WTC11 (cell line): ENCODE measurements around the gene CLSTN2. TPM values are rescaled to one million over a fixed set of nuclear protein-coding genes. Genes with fewer than 3 reads are reported as not detected.

Experiments used
- ATAC-seq: fragments of 200-7000 bp; cut with Tn5 transposase; 2 replicates; pipeline ENCODE4 v1.10.0; 2021; ENCODE audit warnings: mild to moderate bottlenecking, moderate library complexity
- CTCF ChIA-PET: fragments of 300-600 bp; sonication (Branson Sonifier 250); formaldehyde crosslinking; loops from one replicate; lab custom pipeline; 2021; ENCODE audit warnings: antibody characterized with exemption; lab: Charles Lee
- POLR2A ChIA-PET: fragments of 350-600 bp; sonication (Branson Sonifier 250); formaldehyde crosslinking; loops from one replicate; lab custom pipeline; 2021; ENCODE audit warnings: antibody characterized with exemption; lab: Charles Lee
- DNase-seq: peaks from one replicate; pipeline ENCODE4 v3.0.0; 2021; ENCODE audit warnings: low spot score
- H3K27ac Mint-ChIP-seq: 2 replicates; pipeline ENCODE4 v1.8.0; 2021; ENCODE audit warnings: mixed read lengths
- H3K27me3 Mint-ChIP-seq: 2 replicates; pipeline ENCODE4 v1.8.0; 2021; ENCODE audit warnings: low read depth, mild to moderate bottlenecking, moderate library complexity, mixed read lengths
- H3K36me3 Mint-ChIP-seq: 2 replicates; pipeline ENCODE4 v1.8.0; 2021; ENCODE audit warnings: mixed read lengths
- H3K4me1 Mint-ChIP-seq: 2 replicates; pipeline ENCODE4 v1.8.0; 2022; ENCODE audit warnings: mixed read lengths
- H3K4me3 Mint-ChIP-seq: 2 replicates; pipeline ENCODE4 v1.8.0; 2021; ENCODE audit warnings: mild to moderate bottlenecking, moderate library complexity, mixed read lengths
- H3K9me3 Mint-ChIP-seq: 2 replicates; pipeline ENCODE4 v1.8.0; 2021; ENCODE audit warnings: mixed read lengths
- ARID4B ChIP-seq: sonication (generic); formaldehyde crosslinking; IDR thresholded peaks from 2 replicates; pipeline ENCODE4 v1.8.0; 2023; ENCODE audit warnings: missing genetic modification reagents, mild to moderate bottlenecking, borderline replicate concordance
- ATF1 ChIP-seq: sonication (generic); formaldehyde crosslinking; IDR thresholded peaks from 2 replicates; pipeline ENCODE4 v1.8.1; 2023; ENCODE audit warnings: mild to moderate bottlenecking, moderate library complexity, missing genetic modification reagents
- CBFB ChIP-seq: sonication (generic); formaldehyde crosslinking; IDR thresholded peaks from 2 replicates; pipeline ENCODE4 v1.8.1; 2022; ENCODE audit warnings: mild to moderate bottlenecking, low read depth, missing genetic modification reagents
- CREB1 ChIP-seq: sonication (generic); formaldehyde crosslinking; IDR thresholded peaks from 2 replicates; pipeline ENCODE4 v1.8.0; 2023; ENCODE audit warnings: mild to moderate bottlenecking, missing genetic modification reagents
- FOXJ3 ChIP-seq: sonication (generic); formaldehyde crosslinking; IDR thresholded peaks from 2 replicates; pipeline ENCODE4 v1.9.0; 2021; ENCODE audit warnings: missing genetic modification reagents, mild to moderate bottlenecking, borderline replicate concordance
- JUN ChIP-seq: sonication (generic); formaldehyde crosslinking; IDR thresholded peaks from 2 replicates; pipeline ENCODE4 v1.8.0; 2023; ENCODE audit warnings: mild to moderate bottlenecking, missing genetic modification reagents
- KAT7 ChIP-seq: sonication (generic); formaldehyde crosslinking; IDR thresholded peaks from 2 replicates; pipeline ENCODE4 v1.8.1; 2023; ENCODE audit warnings: missing genetic modification reagents, mild to moderate bottlenecking, borderline replicate concordance
- NR3C1 ChIP-seq: sonication (generic); formaldehyde crosslinking; conservative IDR thresholded peaks from 2 replicates; pipeline ENCODE4 v1.8.1; 2023; ENCODE audit warnings: low read depth, mild to moderate bottlenecking, missing genetic modification reagents
- TCF7 ChIP-seq: sonication (generic); formaldehyde crosslinking; IDR thresholded peaks from 2 replicates; pipeline ENCODE4 v1.8.0; 2022; ENCODE audit warnings: mild to moderate bottlenecking, low read depth, missing genetic modification reagents, moderate library complexity
- TEAD1 ChIP-seq: sonication (generic); formaldehyde crosslinking; IDR thresholded peaks from 2 replicates; pipeline ENCODE4 v1.8.0; 2022; ENCODE audit warnings: mild to moderate bottlenecking, missing genetic modification reagents
- TEAD4 ChIP-seq: sonication (generic); formaldehyde crosslinking; IDR thresholded peaks from 2 replicates; pipeline ENCODE4 v1.8.0; 2022; ENCODE audit warnings: mild to moderate bottlenecking, missing genetic modification reagents
- TP53 ChIP-seq: sonication (generic); formaldehyde crosslinking; IDR thresholded peaks from 2 replicates; pipeline ENCODE4 v1.8.1; 2023; ENCODE audit warnings: mild to moderate bottlenecking, missing genetic modification reagents
- USF2 ChIP-seq: sonication (generic); formaldehyde crosslinking; IDR thresholded peaks from 2 replicates; pipeline ENCODE4 v1.8.1; 2023; ENCODE audit warnings: mild to moderate bottlenecking, missing genetic modification reagents, moderate library complexity
- ZNF138 ChIP-seq: sonication (generic); formaldehyde crosslinking; conservative IDR thresholded peaks from 2 replicates; pipeline ENCODE4 v1.8.1; 2022; ENCODE audit warnings: mild to moderate bottlenecking, moderate library complexity, missing genetic modification reagents
- ZNF232 ChIP-seq: sonication (generic); formaldehyde crosslinking; IDR thresholded peaks from 2 replicates; pipeline ENCODE4 v1.8.0; 2022; ENCODE audit warnings: mild to moderate bottlenecking, missing genetic modification reagents
- ZNF317 ChIP-seq: sonication (generic); formaldehyde crosslinking; IDR thresholded peaks from 2 replicates; pipeline ENCODE4 v1.8.1; 2023; ENCODE audit warnings: low read depth, mild to moderate bottlenecking, moderate library complexity, missing genetic modification reagents, borderline replicate concordance
- ZNF512 ChIP-seq: sonication (generic); formaldehyde crosslinking; IDR thresholded peaks from 2 replicates; pipeline ENCODE4 v1.8.1; 2022; ENCODE audit warnings: missing genetic modification reagents, borderline replicate concordance
- ZNF671 ChIP-seq: fragments of 250-450 bp; sonication (Bioruptor Pico); IDR thresholded peaks from 2 replicates; pipeline ENCODE4 v1.8.0; 2021; ENCODE audit warnings: mild to moderate bottlenecking
- total RNA-seq: library from RNA; stranded (reverse); gene quantifications from 3 replicates; pipeline ENCODE4 v1.2.3, GENCODE V29; 2021
- TF ChIP-seq, protein P1 (sequence below): sonication (generic); formaldehyde crosslinking; conservative IDR thresholded peaks from 2 replicates; pipeline ENCODE4 v1.8.1; 2023; ENCODE audit warnings: mild to moderate bottlenecking, low read depth, missing genetic modification reagents, moderate library complexity
- TF ChIP-seq, protein P2 (sequence below): sonication (generic); formaldehyde crosslinking; IDR thresholded peaks from 2 replicates; pipeline ENCODE4 v1.8.1; 2023; ENCODE audit warnings: mild to moderate bottlenecking, moderate library complexity, missing genetic modification reagents

Gene CLSTN2
- total RNA-seq, 1 experiment from 2014 or later = 0.35 TPM

GRCh38 chr3:139979991-139980390 lies 45.0 kb downstream of the CLSTN2 start:
- Mint-ChIP-seq H3K9me3 (no peaks in the 10 kb centered on the region), H3K27me3 (no peaks in the 10 kb centered on the region; the same call in 1 of the 2 replicates), H3K27ac (no peak overlapping the region), H3K36me3 (no peaks in the 10 kb centered on the region), H3K4me3 (no peak overlapping the region), H3K4me1 (no peaks in the 10 kb centered on the region)
- TF ChIP-seq ZNF512 (no peak), ZNF232 (CRISPR knock-in tag) (no peak), FOXJ3 (CRISPR knock-in tag) (no peak), TP53 (CRISPR knock-in tag) (no peak), JUN (no peak), ZNF317 (CRISPR knock-in tag) (no peak)
- CTCF ChIA-PET = no interaction called here
- POLR2A ChIA-PET = no interaction called here
- ATAC-seq = no peak
- no peak for DNase-seq

DNA sequence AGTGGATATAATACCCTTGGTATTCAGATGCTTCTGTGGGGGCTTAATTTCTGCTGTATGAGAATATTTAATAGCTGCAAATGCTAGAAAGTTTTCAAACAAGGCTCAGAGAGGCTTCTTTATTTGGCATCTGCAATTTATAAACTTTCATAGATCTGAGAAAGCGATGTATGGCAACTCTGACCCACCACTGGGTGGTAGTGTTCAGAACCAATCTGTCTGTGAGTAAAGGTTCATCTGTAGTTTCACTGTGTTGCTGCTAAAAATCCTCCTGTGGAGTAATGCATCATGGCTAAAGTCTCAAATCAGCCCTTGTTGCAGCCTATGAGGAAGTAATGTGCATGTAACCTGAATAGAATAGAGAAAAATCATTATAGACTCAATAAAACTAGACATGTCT lies 47.4 kb downstream of the CLSTN2 start:
- no peak for ATAC-seq
- no peaks in the 10 kb centered on the region for H3K9me3 Mint-ChIP-seq
- TF ChIP-seq USF2 (CRISPR knock-in tag) (no peak), TCF7 (CRISPR knock-in tag) (no peak), KAT7 (CRISPR knock-in tag) (no peak), TEAD4 (no peak)
- TF ChIP-seq, all 79 proteins: peak for 0

GRCh38 chr3:139985576-139985975 lies 50.6 kb downstream of the CLSTN2 start:
- ChIA-PET CTCF (no interaction called here), POLR2A (no interaction called here)
- DNase-seq = no peak
- no peaks in the 10 kb centered on the region; the same call in 1 of the 2 replicates for H3K27me3 Mint-ChIP-seq
- no peaks in the 10 kb centered on the region for H3K9me3 Mint-ChIP-seq
- no peak for ATAC-seq
- no peaks in the 10 kb centered on the region for H3K36me3 Mint-ChIP-seq
- peaks cover 3% of the 10 kb centered on the region; the same call in 1 of the 2 replicates for H3K4me1 Mint-ChIP-seq
- H3K4me3 Mint-ChIP-seq = no peak overlapping the region
- no peak overlapping the region for H3K27ac Mint-ChIP-seq
- TF ChIP-seq, protein P1, sequence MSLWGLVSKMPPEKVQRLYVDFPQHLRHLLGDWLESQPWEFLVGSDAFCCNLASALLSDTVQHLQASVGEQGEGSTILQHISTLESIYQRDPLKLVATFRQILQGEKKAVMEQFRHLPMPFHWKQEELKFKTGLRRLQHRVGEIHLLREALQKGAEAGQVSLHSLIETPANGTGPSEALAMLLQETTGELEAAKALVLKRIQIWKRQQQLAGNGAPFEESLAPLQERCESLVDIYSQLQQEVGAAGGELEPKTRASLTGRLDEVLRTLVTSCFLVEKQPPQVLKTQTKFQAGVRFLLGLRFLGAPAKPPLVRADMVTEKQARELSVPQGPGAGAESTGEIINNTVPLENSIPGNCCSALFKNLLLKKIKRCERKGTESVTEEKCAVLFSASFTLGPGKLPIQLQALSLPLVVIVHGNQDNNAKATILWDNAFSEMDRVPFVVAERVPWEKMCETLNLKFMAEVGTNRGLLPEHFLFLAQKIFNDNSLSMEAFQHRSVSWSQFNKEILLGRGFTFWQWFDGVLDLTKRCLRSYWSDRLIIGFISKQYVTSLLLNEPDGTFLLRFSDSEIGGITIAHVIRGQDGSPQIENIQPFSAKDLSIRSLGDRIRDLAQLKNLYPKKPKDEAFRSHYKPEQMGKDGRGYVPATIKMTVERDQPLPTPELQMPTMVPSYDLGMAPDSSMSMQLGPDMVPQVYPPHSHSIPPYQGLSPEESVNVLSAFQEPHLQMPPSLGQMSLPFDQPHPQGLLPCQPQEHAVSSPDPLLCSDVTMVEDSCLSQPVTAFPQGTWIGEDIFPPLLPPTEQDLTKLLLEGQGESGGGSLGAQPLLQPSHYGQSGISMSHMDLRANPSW = no peak
- TF ChIP-seq CREB1 = no peak
- TF ChIP-seq ZNF138 (CRISPR knock-in tag) = no peak
- TF ChIP-seq TEAD1 = no peak
- TF ChIP-seq CBFB (CRISPR knock-in tag) = no peak
- no peak for TF ChIP-seq ATF1 (CRISPR knock-in tag)

More for the DNA sequence above, 47.4 kb downstream of the CLSTN2 start:
- H3K4me3 Mint-ChIP-seq = no peak overlapping the region
- POLR2A ChIA-PET = no interaction called here
- no peak overlapping the region for H3K27ac Mint-ChIP-seq
- H3K27me3 Mint-ChIP-seq = no peaks in the 10 kb centered on the region; the same call in 1 of the 2 replicates
- DNase-seq = no peak
- CTCF ChIA-PET = no interaction called here
- H3K4me1 Mint-ChIP-seq = no peaks in the 10 kb centered on the region
- H3K36me3 Mint-ChIP-seq = no peaks in the 10 kb centered on the region

DNA sequence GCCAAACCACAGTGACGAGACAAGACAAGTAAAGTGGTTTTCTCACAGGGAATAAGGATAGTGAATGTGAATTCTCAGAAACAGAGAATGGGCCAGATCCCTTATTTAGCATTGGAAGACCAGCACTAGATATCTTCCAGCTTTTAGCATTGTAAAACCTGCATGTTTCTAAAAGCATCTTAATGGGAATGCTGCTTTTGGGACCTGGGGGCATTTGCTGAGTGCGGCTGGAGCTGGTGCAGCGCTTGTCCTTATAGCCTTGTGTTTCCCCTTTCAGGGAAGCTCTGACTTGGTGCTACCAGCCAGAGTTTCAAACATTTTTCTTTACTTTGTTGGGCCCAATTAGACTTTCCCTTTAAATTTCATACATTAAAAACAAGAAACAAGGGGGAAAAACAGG lies 52.9 kb downstream of the CLSTN2 start:
- Mint-ChIP-seq H3K4me3 (no peak overlapping the region), H3K27ac (no peak overlapping the region), H3K27me3 (no peaks in the 10 kb centered on the region; the same call in 1 of the 2 replicates), H3K4me1 (peaks cover 3% of the 10 kb centered on the region; the same call in 1 of the 2 replicates), H3K9me3 (no peaks in the 10 kb centered on the region), H3K36me3 (no peaks in the 10 kb centered on the region)
- ChIA-PET POLR2A (no interaction called here), CTCF (no interaction called here)
- no peak for ATAC-seq
- no peak for DNase-seq
- TF ChIP-seq NR3C1 (CRISPR knock-in tag) (no peak), ARID4B (CRISPR knock-in tag) (no peak), ZNF671 (CRISPR knock-in tag) (no peak), CREB1 (no peak)
- TF ChIP-seq, protein P2, sequence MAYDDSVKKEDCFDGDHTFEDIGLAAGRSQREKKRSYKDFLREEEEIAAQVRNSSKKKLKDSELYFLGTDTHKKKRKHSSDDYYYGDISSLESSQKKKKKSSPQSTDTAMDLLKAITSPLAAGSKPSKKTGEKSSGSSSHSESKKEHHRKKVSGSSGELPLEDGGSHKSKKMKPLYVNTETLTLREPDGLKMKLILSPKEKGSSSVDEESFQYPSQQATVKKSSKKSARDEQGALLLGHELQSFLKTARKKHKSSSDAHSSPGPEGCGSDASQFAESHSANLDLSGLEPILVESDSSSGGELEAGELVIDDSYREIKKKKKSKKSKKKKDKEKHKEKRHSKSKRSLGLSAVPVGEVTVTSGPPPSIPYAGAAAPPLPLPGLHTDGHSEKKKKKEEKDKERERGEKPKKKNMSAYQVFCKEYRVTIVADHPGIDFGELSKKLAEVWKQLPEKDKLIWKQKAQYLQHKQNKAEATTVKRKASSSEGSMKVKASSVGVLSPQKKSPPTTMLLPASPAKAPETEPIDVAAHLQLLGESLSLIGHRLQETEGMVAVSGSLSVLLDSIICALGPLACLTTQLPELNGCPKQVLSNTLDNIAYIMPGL (CRISPR knock-in tag) = no peak
